Sigmoid colon (tissue), 7 donors: Measurements from ENCODE around the gene GMEB2. TPM values are rescaled to one million over a fixed set of nuclear protein-coding genes. Genes with fewer than 3 reads are reported as not detected.
"Not testable (repeated sequence)": the region's sequence is repeated elsewhere in the genome, so short reads cannot be mapped to it uniquely, and the experiment has no call there.

Source experiments
- DNase-seq: peaks from one replicate; pipeline ENCODE4 v3.0.0-alpha.2; 2019
- H3K27ac ChIP-seq, 4 donors: fragments of 200-600 bp; sonication (generic); one replicate each; pipeline ENCODE4 v1.5.1; 2016 to 2019; ENCODE audit warnings: mild to moderate bottlenecking in 1 of 4
- H3K27me3 ChIP-seq, 3 donors: fragments of 200-600 bp; sonication (generic); one replicate each; pipeline ENCODE4 v1.5.1; 2019; ENCODE audit warnings: mild to moderate bottlenecking in 1 of 3
- H3K36me3 ChIP-seq, 4 donors: fragments of 200-600 bp; sonication (generic); one replicate each; pipeline ENCODE4 v1.5.1; 2016 to 2019
- H3K4me1 ChIP-seq, 4 donors: fragments of 200-600 bp; sonication (generic); one replicate each; pipeline ENCODE4 v1.5.1; 2017 to 2019
- H3K4me3 ChIP-seq, 4 donors: fragments of 200-600 bp; sonication (generic); one replicate each; pipeline ENCODE4 v1.5.1; 2017 to 2019; ENCODE audit warnings: mild to moderate bottlenecking in 2 of 4, moderate library complexity in 1 of 4
- H3K9me3 ChIP-seq, 4 donors: fragments of 200-600 bp in 3 of 4; sonication (generic) in 3 of 4; one replicate each; pipeline versions ENCODE4 v1.5.1 to v1.6.1; 2013 to 2019
- EP300 ChIP-seq, 4 donors: sonication (generic); formaldehyde crosslinking; IDR thresholded peaks; one replicate each; pipeline ENCODE4 v1.6.1; 2017; ENCODE audit warnings: antibody characterized with exemption in 4 of 4
- POLR2A ChIP-seq, 2 donors: fragments of 450-650 bp; IDR thresholded peaks; one replicate each; pipeline ENCODE4 v1.6.1; 2016; ENCODE audit warnings: antibody characterized with exemption in 2 of 2, mild to moderate bottlenecking in 2 of 2, moderate library complexity in 2 of 2
- POLR2AphosphoS5 ChIP-seq, 4 donors: sonication (generic); formaldehyde crosslinking; IDR thresholded peaks; one replicate each; pipeline ENCODE4 v1.6.1; 2017; ENCODE audit warnings: antibody characterized with exemption in 4 of 4
- WGBS, 2 donors: extraction: QIAGEN DNeasy Blood & Tissue Kit; methylation state at CpG; one replicate each; pipeline ENCODE4 v1.1.7; 2013; 5-methylcytosine and 5-hydroxymethylcytosine counted together
- intact Hi-C: fragments of 100-400 bp; cut with DNase I; formaldehyde crosslinking; loops from one replicate; pipeline ENCODE4 v1.15.1; 2023
- polyA plus RNA-seq, 3 donors: library from polyadenylated mRNA; stranded (reverse); fragments of 200-250 nt; gene quantifications; one replicate each; pipeline ENCODE4 v1.2.3, GENCODE V29; 2013
- total RNA-seq, 4 donors: library from RNA; depleted of rRNA; stranded (reverse); fragments of >200 nt; gene quantifications; one replicate each; pipeline ENCODE4 v1.1.0, GENCODE V29; 2016
- TF ChIP-seq, protein P1 (sequence below), 4 experiments: fragments of 450-650 bp in 3 of 4; fragments of 200-600 bp in 1 of 4; IDR thresholded peaks; one replicate each; pipeline ENCODE4 v1.5.1; 2016 to 2019; ENCODE audit warnings: antibody characterized with exemption in 4 of 4, mild to moderate bottlenecking in 3 of 4, moderate library complexity in 2 of 4
- donor health status: healthy with polysubstance abuse.
- donor health status: Bipolar disorder and iron deficiency.
- donor health status: healthy.

Gene GMEB2
- total and polyA plus RNA-seq, 7 donors: 6.0 to 15.1 (median 7.9) TPM

DNA sequence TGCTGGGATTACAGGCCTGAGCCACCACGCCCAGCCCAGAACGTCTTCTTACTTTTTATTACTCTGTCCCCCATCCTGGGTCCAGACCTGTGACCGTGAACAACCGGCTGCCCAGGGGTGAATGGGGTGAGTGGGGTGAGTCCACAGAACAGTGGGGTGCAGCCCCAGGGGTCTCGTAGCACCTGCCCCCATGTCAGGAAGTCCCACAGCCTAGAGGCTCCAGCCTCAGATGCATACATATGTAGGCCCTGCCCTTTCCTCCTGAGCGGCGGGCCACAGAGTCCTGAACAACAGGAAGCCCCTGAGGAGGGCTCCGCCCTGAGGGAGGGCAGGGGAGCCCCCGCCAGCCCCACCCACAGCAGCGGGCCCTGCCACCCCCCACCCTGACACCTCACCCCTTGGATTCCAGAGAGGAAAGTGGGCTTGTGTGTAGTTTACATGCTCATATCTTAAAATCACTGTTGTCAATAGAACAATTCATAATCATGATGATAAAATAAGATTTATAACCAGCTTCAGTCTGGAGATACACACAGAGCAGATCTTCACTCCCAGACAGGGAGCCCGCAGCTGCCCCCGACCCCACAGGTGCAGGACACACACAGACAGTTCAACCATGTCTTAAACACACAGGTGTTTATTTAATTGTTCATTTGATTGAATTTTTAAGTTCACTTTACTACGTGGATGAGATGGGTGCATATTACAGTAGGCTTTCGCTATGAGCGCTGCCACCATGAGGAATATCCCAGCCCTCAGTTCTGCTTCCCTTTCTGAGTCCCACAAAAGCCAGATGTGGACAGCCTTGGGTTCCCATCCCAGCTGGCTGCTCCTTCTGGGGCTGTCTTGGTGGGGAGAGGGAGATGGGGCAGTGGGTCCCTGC, 12.4 kb upstream of the GMEB2 start:
- peaks cover 0 to 15% (median 10%) of the 10 kb centered on the region in 4 donors for H3K4me1 ChIP-seq
- DNase-seq: no peak
- no peaks in the 10 kb centered on the region for H3K36me3 ChIP-seq
- H3K4me3 ChIP-seq: no peak overlapping the region
- no peaks in the 10 kb centered on the region for H3K9me3 ChIP-seq
- H3K27me3 ChIP-seq: no peaks in the 10 kb centered on the region
- WGBS, 2 donors: 35 to 39% methylated on average over 15 of the region's 15 CpGs
- no peak for TF ChIP-seq POLR2A (IDR thresholded peaks at IDR 0.05)
- no peak for TF ChIP-seq POLR2AphosphoS5 (IDR thresholded peaks at IDR 0.05)
- TF ChIP-seq, protein P1, sequence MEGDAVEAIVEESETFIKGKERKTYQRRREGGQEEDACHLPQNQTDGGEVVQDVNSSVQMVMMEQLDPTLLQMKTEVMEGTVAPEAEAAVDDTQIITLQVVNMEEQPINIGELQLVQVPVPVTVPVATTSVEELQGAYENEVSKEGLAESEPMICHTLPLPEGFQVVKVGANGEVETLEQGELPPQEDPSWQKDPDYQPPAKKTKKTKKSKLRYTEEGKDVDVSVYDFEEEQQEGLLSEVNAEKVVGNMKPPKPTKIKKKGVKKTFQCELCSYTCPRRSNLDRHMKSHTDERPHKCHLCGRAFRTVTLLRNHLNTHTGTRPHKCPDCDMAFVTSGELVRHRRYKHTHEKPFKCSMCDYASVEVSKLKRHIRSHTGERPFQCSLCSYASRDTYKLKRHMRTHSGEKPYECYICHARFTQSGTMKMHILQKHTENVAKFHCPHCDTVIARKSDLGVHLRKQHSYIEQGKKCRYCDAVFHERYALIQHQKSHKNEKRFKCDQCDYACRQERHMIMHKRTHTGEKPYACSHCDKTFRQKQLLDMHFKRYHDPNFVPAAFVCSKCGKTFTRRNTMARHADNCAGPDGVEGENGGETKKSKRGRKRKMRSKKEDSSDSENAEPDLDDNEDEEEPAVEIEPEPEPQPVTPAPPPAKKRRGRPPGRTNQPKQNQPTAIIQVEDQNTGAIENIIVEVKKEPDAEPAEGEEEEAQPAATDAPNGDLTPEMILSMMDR (IDR thresholded peaks at IDR 0.05): no peak
- TF ChIP-seq EP300 (IDR thresholded peaks at IDR 0.05): no peak
- intact Hi-C loops: no loop called here
- peak overlapping the region; percentile 23 to 52 (median 39) for H3K27ac ChIP-seq

DNA sequence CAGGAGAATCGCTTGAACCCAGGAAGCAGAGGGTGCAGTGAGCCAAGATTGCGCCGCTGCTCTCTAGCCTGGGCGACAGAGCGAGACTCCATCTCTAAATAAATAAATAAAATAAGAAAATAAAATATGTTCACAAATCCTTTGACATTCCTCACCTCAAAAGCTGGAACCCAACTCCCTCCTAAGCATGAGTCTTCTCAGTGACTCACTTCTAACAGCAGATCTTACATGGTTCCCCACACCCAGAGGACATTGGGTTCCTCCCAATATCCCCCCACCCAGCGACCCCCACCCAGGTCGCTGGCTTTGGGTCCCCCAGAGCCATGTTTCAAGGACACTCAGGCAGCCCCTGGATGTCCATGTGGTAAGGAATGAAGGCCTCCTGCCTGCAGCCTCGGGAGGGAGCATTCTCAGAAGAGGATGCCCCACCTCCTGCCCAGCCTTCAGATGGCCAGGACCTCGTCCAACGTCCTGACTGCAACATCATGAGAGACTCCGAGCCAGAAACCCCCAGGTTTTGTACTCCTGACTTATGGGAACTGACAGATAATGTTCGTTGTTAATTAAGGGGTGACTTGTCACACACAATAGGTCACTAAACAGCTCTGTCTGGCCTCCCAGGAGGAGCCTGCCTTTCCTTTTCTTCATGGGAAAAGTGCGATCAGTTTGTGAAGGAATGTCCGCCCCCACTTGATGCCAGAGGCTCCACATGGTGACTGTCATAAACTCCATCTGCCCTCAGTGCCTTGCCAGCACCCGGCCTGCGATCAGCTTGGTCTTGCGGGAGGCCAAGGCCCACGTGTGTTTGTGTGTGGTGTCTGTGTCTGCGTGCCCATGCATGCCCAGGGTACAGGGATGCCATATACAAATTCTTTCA, 10.1 kb upstream of the GMEB2 start:
- intact Hi-C loops: no loop called here
- H3K9me3 ChIP-seq: no peaks in the 10 kb centered on the region
- 77 to 79% methylated on average over 19 of the region's 19 CpGs for WGBS, 2 donors

DNA sequence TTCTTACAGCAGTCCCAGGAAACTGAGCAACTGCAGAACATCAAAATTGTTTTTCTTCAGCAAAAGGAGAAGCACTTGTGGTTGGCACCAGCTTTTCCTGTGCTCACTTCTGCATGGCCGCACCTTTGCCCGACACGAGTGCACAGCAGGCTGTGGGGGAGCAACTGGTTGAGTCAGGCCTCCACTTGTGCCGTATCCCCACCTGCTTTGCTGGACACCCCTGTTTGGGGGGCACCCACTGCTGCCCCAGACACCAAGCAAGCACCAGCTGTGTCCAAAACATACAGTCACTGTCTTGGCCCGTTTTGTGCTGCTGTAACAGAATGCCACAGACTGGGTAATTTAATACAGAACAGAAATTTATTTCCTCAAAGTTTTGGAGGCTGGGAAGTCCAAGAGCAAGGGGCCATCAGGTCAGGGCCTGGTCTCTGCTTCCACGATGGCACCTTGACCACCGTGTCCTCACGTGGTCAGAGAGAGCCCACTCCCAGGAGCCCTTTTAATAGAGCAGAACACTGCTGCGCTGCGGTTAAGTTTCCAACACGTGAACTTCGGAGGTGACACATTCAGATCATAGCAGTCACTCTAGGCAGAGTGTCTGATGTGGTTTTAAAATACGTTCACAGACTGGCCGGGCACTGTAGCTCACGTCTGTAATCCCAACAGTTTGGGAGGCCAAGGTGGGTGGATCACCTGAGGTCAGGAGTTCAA, 8.7 kb upstream of the GMEB2 start:
- H3K27me3 ChIP-seq: no peaks in the 10 kb centered on the region
- no peaks in the 10 kb centered on the region for H3K4me1 ChIP-seq
- intact Hi-C loops: no loop called here
- H3K9me3 ChIP-seq: no peaks in the 10 kb centered on the region
- TF ChIP-seq POLR2AphosphoS5 (IDR thresholded peaks at IDR 0.05): no peak
- TF ChIP-seq POLR2A (IDR thresholded peaks at IDR 0.05): no peak
- TF ChIP-seq, protein P1 (IDR thresholded peaks at IDR 0.05): no peak
- no peak for TF ChIP-seq EP300 (IDR thresholded peaks at IDR 0.05)
- no peaks in the 10 kb centered on the region for H3K36me3 ChIP-seq
- 53 to 79% methylated on average over 15 of the region's 15 CpGs for WGBS, 2 donors
- no peak overlapping the region for H3K4me3 ChIP-seq
- no peak overlapping the region for H3K27ac ChIP-seq
- no peak for DNase-seq

More for the DNA sequence above, 10.1 kb upstream of the GMEB2 start:
- H3K27me3 ChIP-seq: no peaks in the 10 kb centered on the region
- no peaks in the 10 kb centered on the region for H3K36me3 ChIP-seq
- no peak overlapping the region for H3K4me3 ChIP-seq
- H3K27ac ChIP-seq: no peak overlapping the region
- TF ChIP-seq EP300 (IDR thresholded peaks at IDR 0.05) (no peak), POLR2AphosphoS5 (IDR thresholded peaks at IDR 0.05) (no peak), POLR2A (IDR thresholded peaks at IDR 0.05) (no peak)
- TF ChIP-seq, protein P1 (IDR thresholded peaks at IDR 0.05): no peak
- DNase-seq: no peak
- peaks cover 0 to 6% (median 2%) of the 10 kb centered on the region in 4 donors for H3K4me1 ChIP-seq

DNA sequence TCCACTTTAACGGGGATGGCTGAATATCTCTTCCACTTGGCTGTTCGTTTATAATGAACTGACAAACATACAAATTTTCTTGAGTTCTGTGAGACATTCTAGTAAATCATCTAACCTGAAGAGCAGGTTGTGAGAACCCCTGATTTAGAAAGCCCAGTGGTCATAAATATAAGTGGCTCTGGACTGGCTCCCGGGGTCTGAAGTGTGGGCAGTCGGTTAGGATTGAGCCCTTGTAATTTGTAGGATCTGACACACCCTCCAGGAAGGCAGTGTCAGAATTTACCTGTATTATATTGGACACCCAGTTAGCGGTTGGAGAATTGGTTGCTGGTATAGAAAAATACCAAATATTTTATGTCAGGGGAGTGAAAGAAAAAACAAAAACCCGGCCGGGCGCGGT, 6.8 kb upstream of the GMEB2 start:
- intact Hi-C loops: no loop called here
- no peaks in the 10 kb centered on the region for H3K36me3 ChIP-seq
- WGBS, 2 donors: 82 to 83% methylated on average over 9 of the region's 9 CpGs
- peaks cover 0 to 7% (median 1%) of the 10 kb centered on the region in 4 donors for H3K4me1 ChIP-seq
- no peak overlapping the region for H3K4me3 ChIP-seq
- no peak overlapping the region for H3K27ac ChIP-seq
- no peak for DNase-seq
- H3K9me3 ChIP-seq: no peaks in the 10 kb centered on the region
- TF ChIP-seq, protein P1 (IDR thresholded peaks at IDR 0.05): no peak
- TF ChIP-seq POLR2AphosphoS5 (IDR thresholded peaks at IDR 0.05): no peak
- no peak for TF ChIP-seq POLR2A (IDR thresholded peaks at IDR 0.05)
- no peak for TF ChIP-seq EP300 (IDR thresholded peaks at IDR 0.05)
- no peaks in the 10 kb centered on the region for H3K27me3 ChIP-seq

DNA sequence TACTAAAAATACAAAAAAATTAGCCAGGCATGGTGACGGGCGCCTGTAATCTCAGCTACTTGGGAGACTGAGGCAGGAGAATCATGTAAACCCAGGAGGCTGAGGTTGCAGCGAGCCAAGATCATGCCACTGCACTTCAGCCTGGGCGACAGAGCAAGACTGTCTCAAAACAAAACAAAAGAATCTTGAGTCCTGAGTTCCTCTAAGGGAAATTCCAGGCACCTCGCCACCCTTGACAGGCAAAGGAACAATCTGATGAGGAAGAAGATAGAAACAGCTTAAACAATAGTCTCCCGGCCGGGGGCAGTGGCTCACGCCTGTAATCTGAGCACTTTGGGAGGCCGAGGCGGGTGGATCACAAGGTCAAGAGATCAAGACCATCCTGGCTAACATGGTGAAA, 4.5 kb upstream of the GMEB2 start:
- WGBS, 2 donors: 64 to 69% methylated on average over 10 of the region's 10 CpGs
- H3K27me3 ChIP-seq, H3K36me3 ChIP-seq, intact Hi-C loops, DNase-seq, H3K9me3 ChIP-seq, H3K4me3 ChIP-seq: not testable (repeated sequence)
- peak overlapping the region in 1 of 4 donors; percentile 3 for H3K27ac ChIP-seq
- H3K4me1 ChIP-seq: peaks cover 0 to 24% (median 14%) of the 10 kb centered on the region in 4 donors

DNA sequence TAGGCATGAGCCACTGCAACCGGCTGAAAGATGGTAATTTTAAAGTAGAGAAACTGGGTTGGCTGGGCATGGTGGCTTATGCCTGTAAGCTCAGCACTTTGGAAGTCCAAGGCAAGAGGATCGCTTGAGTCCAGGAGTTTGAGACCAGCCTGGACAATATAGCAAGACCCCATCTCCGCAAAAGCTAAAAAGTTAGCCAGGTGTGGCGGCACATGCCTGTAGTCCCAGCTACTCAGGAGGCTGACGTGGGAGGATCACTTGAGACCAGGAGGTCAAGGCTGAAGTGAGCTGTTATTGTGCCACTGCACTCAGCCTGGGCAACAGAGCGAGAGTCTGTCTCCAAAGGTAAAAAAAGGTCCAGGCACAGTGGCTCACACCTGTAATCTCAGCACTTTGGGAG, 4.1 kb upstream of the GMEB2 start:
- DNase-seq, H3K4me3 ChIP-seq, H3K27me3 ChIP-seq, H3K36me3 ChIP-seq, intact Hi-C loops, H3K9me3 ChIP-seq: not testable (repeated sequence)
- 95 to 97% methylated on average over 6 of the region's 6 CpGs for WGBS, 2 donors
- peaks cover 0 to 27% (median 16%) of the 10 kb centered on the region in 4 donors for H3K4me1 ChIP-seq
- H3K27ac ChIP-seq: peak overlapping the region in 1 of 4 donors; percentile 3
